Measurements from ENCODE around the gene C17orf107. TPM values are rescaled to one million over a fixed set of nuclear protein-coding genes. Genes with fewer than 3 reads are reported as not detected.
"Not testable (repeated sequence)": the region's sequence is repeated elsewhere in the genome, so short reads cannot be mapped to it uniquely, and the experiment has no call there.

The C17orf107 gene
- total and polyA plus RNA-seq, 9 donors, result 1.1 to 11.8 (median 7.4) TPM

- DNase-seq, result no peak
- Histone ChIP-seq H3K36me3 (no peaks in the 10 kb centered on the region), H3K27ac (no peak overlapping the region), H3K4me1 (ENCODE audit: insufficient read depth) (no peaks in the 10 kb centered on the region), H3K9me3 (no peaks in the 10 kb centered on the region), H3K4me3 (no peak overlapping the region), H3K27me3 (no peaks in the 10 kb centered on the region)
- WGBS, 3 donors, result 70 to 83% (median 70%) methylated on average over 1 of the region's 1 CpG
- intact Hi-C loops (cut with DNase I), result loop anchor here in 1 of 4 donors (10.0 kb wide), 1 partner anchor 151 kb away; no protein-coding TSS in a partner anchor
- TF ChIP-seq, protein P1, sequence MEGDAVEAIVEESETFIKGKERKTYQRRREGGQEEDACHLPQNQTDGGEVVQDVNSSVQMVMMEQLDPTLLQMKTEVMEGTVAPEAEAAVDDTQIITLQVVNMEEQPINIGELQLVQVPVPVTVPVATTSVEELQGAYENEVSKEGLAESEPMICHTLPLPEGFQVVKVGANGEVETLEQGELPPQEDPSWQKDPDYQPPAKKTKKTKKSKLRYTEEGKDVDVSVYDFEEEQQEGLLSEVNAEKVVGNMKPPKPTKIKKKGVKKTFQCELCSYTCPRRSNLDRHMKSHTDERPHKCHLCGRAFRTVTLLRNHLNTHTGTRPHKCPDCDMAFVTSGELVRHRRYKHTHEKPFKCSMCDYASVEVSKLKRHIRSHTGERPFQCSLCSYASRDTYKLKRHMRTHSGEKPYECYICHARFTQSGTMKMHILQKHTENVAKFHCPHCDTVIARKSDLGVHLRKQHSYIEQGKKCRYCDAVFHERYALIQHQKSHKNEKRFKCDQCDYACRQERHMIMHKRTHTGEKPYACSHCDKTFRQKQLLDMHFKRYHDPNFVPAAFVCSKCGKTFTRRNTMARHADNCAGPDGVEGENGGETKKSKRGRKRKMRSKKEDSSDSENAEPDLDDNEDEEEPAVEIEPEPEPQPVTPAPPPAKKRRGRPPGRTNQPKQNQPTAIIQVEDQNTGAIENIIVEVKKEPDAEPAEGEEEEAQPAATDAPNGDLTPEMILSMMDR (IDR thresholded peaks at IDR 0.05), result no peak
- TF ChIP-seq EP300 (IDR thresholded peaks at IDR 0.05) (no peak), POLR2A (IDR thresholded peaks at IDR 0.05) (no peak)
Observed at GRCh38 chr17:4913994-4914393, 14.7 kb downstream of the C17orf107 start.

GRCh38 chr17:4914551-4914950, 15.2 kb downstream of the C17orf107 start:
- H3K36me3 ChIP-seq; H3K4me1 ChIP-seq (ENCODE audit: insufficient read depth); H3K27me3 ChIP-seq; DNase-seq; H3K27ac ChIP-seq; H3K9me3 ChIP-seq; H3K4me3 ChIP-seq: not testable (repeated sequence)
- 63 to 74% (median 70%) methylated on average over 4 of the region's 4 CpGs for WGBS, 3 donors
- intact Hi-C loops (cut with DNase I), result loop anchor here in 1 of 4 donors (10.0 kb wide), 1 partner anchor 150 kb away; no protein-coding TSS in a partner anchor

- intact Hi-C loops (cut with DNase I), result loop anchor here in 1 of 4 donors (10.0 kb wide), 1 partner anchor 145 kb away; no protein-coding TSS in a partner anchor
- Histone ChIP-seq H3K27me3 (no peaks in the 10 kb centered on the region), H3K4me3 (no peak overlapping the region), H3K27ac (no peak overlapping the region), H3K4me1 (ENCODE audit: insufficient read depth) (no peaks in the 10 kb centered on the region), H3K36me3 (no peaks in the 10 kb centered on the region), H3K9me3 (no peaks in the 10 kb centered on the region)
- TF ChIP-seq, protein P1 (IDR thresholded peaks at IDR 0.05), result no peak
- TF ChIP-seq POLR2A (IDR thresholded peaks at IDR 0.05), result no peak
- no peak for TF ChIP-seq EP300 (IDR thresholded peaks at IDR 0.05)
- no peak for DNase-seq
- WGBS, 3 donors, result 62 to 73% (median 62%) methylated on average over 8 of the region's 8 CpGs
Observed at GRCh38 chr17:4919511-4920047, 20.2 kb downstream of the C17orf107 start.

- intact Hi-C loops (cut with DNase I), result no loop called here
- WGBS, 3 donors, result 79 to 87% (median 83%) methylated on average over 10 of the region's 10 CpGs
- no peak overlapping the region for H3K27ac ChIP-seq
- H3K36me3 ChIP-seq, result no peaks in the 10 kb centered on the region
- no peak for DNase-seq
- no peaks in the 10 kb centered on the region for H3K9me3 ChIP-seq
- no peak overlapping the region for H3K4me3 ChIP-seq
- TF ChIP-seq EP300 (IDR thresholded peaks at IDR 0.05), result no peak
- no peaks in the 10 kb centered on the region for H3K27me3 ChIP-seq
- H3K4me1 ChIP-seq (ENCODE audit: insufficient read depth), result no peaks in the 10 kb centered on the region
Observed at GRCh38 chr17:4920351-4921048, 21.2 kb downstream of the C17orf107 start.

GRCh38 chr17:4921320-4921719, 22.0 kb downstream of the C17orf107 start:
- 88 to 93% (median 93%) methylated on average over 4 of the region's 4 CpGs for WGBS, 3 donors
- no peaks in the 10 kb centered on the region for H3K27me3 ChIP-seq
- H3K4me3 ChIP-seq, result no peak overlapping the region
- H3K9me3 ChIP-seq, result no peaks in the 10 kb centered on the region
- H3K27ac ChIP-seq, result no peak overlapping the region
- H3K4me1 ChIP-seq (ENCODE audit: insufficient read depth), result no peaks in the 10 kb centered on the region
- intact Hi-C loops (cut with DNase I), result no loop called here
- H3K36me3 ChIP-seq, result no peaks in the 10 kb centered on the region
- TF ChIP-seq, protein P1 (IDR thresholded peaks at IDR 0.05), result no peak
- no peak for TF ChIP-seq POLR2A (IDR thresholded peaks at IDR 0.05)
- no peak for TF ChIP-seq EP300 (IDR thresholded peaks at IDR 0.05)
- DNase-seq, result no peak

DNA sequence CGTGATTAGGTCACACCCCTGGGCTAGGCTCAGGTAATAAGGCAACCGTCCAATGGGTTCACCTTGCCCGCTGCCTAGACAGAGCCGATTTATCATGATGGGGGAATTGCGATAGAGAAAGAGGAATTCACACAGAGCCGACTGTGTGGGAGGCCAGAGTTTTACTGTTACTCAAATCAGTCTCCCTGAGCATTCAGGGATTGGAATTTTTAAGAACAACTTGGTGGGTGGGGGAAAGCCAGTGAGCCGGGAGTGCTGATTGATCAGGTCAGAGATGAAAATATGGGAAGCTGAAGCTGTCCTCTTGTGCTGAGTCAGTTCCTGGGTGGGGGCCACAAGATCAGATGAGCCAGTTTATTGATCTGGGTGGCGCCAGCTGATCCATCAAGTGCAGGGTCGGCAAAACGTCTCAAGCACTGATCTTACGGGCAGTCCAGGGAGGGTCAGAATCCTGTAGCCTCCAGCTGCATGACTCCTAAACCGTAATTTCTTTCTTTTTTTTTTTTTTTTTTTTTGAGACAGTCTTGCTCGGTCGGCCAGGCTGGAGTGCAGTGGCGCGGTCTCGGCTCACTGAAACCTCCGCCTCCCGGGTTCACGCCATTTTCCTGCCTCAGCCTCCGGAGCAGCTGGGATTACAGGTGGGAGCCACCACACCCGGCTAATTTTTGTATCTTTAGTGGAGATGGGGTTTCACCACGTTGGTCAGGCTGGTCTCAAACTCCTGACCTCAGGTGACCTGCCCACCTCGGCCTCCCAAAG, 27.4 kb downstream of the C17orf107 start:
- intact Hi-C loops (cut with DNase I); H3K27ac ChIP-seq; H3K4me3 ChIP-seq; H3K4me1 ChIP-seq (ENCODE audit: insufficient read depth); H3K9me3 ChIP-seq; DNase-seq; H3K36me3 ChIP-seq; H3K27me3 ChIP-seq: not testable (repeated sequence)
- 55 to 73% (median 70%) methylated on average over 24 of the region's 24 CpGs for WGBS, 3 donors
